HG03565 (cell line): Measurements from ENCODE around the gene REEP6.

Experiments
- ATAC-seq: cut with Tn5 transposase; IDR thresholded peaks from one replicate; pipeline ENCODE4 v1.9.1; 2021; ENCODE audit warnings: mild to moderate bottlenecking, moderate library complexity; ENCODE audit not compliant: unreplicated experiment

Gene REEP6

GRCh38 chr19:1540365-1540925 lies 49.5 kb downstream of the REEP6 start:
- no peak for ATAC-seq
